GM12873 (cell line): ENCODE results near the gene CPLX4.

Experiments used
- CTCF ChIP-seq: IDR thresholded peaks from 2 replicates; pipeline ENCODE4 v1.5.1; 2012; ENCODE audit warnings: low read depth, mild to moderate bottlenecking, moderate library complexity, low read length, control low read depth; ENCODE audit not compliant: insufficient read depth; ENCODE audit errors: missing control alignments

The CPLX4 gene

GRCh38 chr18:59276047-59276446, 42.4 kb downstream of the CPLX4 start:
- TF ChIP-seq CTCF = no peak

- no peak for TF ChIP-seq CTCF
These were observed 43.0 kb downstream of the CPLX4 start for GRCh38 chr18:59275406-59275949.

- no peak for TF ChIP-seq CTCF
These were observed 43.9 kb downstream of the CPLX4 start for GRCh38 chr18:59274533-59274928.

- no peak for TF ChIP-seq CTCF
These were observed 44.5 kb downstream of the CPLX4 start for GRCh38 chr18:59273759-59274532.

- TF ChIP-seq CTCF = no peak
These were observed 45.3 kb downstream of the CPLX4 start, which contains the start of gene RAX for GRCh38 chr18:59272891-59273758. Gene RAX, minus strand, starts transcription at chr18:59273454. Its CDS starts 248 bp downstream, at chr18:59273206.

GRCh38 chr18:59272221-59272888, 46.1 kb downstream of the CPLX4 start:
- TF ChIP-seq CTCF = no peak
